ENCODE data around the gene ENTPD2.

ENTPD2 gene

DNA sequence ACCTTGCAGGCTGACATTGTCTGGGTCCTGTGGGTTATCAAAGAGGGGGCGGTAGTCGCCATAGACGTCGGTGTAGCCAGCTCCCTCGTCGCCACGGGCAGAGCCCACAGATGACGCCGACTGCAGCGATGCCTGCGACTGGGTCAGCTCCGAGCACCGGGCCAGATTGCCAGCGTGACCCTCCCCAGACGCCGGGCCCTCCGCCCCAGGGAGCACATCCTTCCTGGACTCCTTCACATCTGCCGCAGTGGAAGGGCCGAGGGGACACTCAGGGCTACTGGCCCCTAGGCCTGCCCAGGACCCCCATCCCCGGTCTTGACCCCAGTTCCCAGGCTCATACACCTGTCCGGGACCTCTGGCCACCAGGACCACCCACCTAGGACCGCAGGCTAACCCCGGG, 39.7 kb downstream of the ENTPD2 start:
- H3K27ac ChIP-seq (ENCODE audit: low read depth, low read length), result no peak overlapping the region
- no peak overlapping the region for H2AFZ ChIP-seq (ENCODE audit: low read depth, low read length, severe bottlenecking)
- no peaks in the 10 kb centered on the region for H3K36me3 ChIP-seq (ENCODE audit: low read length)
- no peak overlapping the region for H3K4me2 ChIP-seq (ENCODE audit: low read depth, low read length, poor library complexity, severe bottlenecking)
- no peaks in the 10 kb centered on the region for H3K9me2 ChIP-seq (replicated peaks; ENCODE audit: insufficient read depth, low read length)
- no peaks in the 10 kb centered on the region for H3K79me2 ChIP-seq (ENCODE audit: insufficient read depth, low read length)
- TF ChIP-seq, protein P1, sequence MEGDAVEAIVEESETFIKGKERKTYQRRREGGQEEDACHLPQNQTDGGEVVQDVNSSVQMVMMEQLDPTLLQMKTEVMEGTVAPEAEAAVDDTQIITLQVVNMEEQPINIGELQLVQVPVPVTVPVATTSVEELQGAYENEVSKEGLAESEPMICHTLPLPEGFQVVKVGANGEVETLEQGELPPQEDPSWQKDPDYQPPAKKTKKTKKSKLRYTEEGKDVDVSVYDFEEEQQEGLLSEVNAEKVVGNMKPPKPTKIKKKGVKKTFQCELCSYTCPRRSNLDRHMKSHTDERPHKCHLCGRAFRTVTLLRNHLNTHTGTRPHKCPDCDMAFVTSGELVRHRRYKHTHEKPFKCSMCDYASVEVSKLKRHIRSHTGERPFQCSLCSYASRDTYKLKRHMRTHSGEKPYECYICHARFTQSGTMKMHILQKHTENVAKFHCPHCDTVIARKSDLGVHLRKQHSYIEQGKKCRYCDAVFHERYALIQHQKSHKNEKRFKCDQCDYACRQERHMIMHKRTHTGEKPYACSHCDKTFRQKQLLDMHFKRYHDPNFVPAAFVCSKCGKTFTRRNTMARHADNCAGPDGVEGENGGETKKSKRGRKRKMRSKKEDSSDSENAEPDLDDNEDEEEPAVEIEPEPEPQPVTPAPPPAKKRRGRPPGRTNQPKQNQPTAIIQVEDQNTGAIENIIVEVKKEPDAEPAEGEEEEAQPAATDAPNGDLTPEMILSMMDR (IDR thresholded peaks at IDR 0.05; ENCODE audit: insufficient read depth, low read length, poor library complexity, severe bottlenecking), result no peak
- TF ChIP-seq EZH2phosphoT487 (conservative IDR thresholded peaks at IDR 0.05; ENCODE audit: low read length), result no peak
- no peaks in the 10 kb centered on the region for H4K20me1 ChIP-seq (ENCODE audit: low read depth, low read length)
- H3K4me3 ChIP-seq (ENCODE audit: insufficient read depth, low read length, poor library complexity, severe bottlenecking), result no peak overlapping the region
- H3F3A ChIP-seq (ENCODE audit: insufficient read depth), result no peaks in the 10 kb centered on the region
- no peaks in the 10 kb centered on the region for H3K9me3 ChIP-seq (ENCODE audit: insufficient read depth, low read length)
- H3K27me3 ChIP-seq (ENCODE audit: low read length), result no peaks in the 10 kb centered on the region
- no peak overlapping the region for H3K9ac ChIP-seq (ENCODE audit: low read length)

DNA sequence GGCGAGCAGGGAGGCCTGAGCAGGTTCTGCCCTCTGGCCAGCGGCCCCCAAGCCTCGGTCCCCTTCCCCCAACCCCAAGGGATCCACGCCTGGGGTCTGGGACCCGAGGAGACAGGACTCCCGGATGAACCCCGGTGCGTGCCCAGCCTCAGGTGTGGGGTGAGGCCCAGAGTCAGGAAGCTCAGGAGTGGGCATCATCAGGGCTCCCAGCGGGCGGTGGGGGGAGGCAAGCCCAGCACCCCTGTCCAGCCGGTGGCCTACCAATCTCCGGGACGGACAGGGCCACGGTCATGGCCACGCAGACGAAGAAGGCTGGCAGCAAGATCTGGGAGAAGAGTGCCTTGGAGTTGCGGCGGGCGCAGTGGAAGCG, 40.3 kb downstream of the ENTPD2 start:
- no peak overlapping the region for H3K9ac ChIP-seq (ENCODE audit: low read length)
- H3K4me3 ChIP-seq (ENCODE audit: insufficient read depth, low read length, poor library complexity, severe bottlenecking), result no peak overlapping the region
- no peaks in the 10 kb centered on the region for H3K9me2 ChIP-seq (replicated peaks; ENCODE audit: insufficient read depth, low read length)
- no peaks in the 10 kb centered on the region for H3K79me2 ChIP-seq (ENCODE audit: insufficient read depth, low read length)
- no peaks in the 10 kb centered on the region for H4K20me1 ChIP-seq (ENCODE audit: low read depth, low read length)
- no peak overlapping the region for H3K4me2 ChIP-seq (ENCODE audit: low read depth, low read length, poor library complexity, severe bottlenecking)
- TF ChIP-seq, protein P1 (IDR thresholded peaks at IDR 0.05; ENCODE audit: insufficient read depth, low read length, poor library complexity, severe bottlenecking), result no peak
- no peak for TF ChIP-seq EZH2phosphoT487 (conservative IDR thresholded peaks at IDR 0.05; ENCODE audit: low read length)
- H3K27me3 ChIP-seq (ENCODE audit: low read length), result no peaks in the 10 kb centered on the region
- H3K9me3 ChIP-seq (ENCODE audit: insufficient read depth, low read length), result no peaks in the 10 kb centered on the region
- H2AFZ ChIP-seq (ENCODE audit: low read depth, low read length, severe bottlenecking), result no peak overlapping the region
- H3K27ac ChIP-seq (ENCODE audit: low read depth, low read length), result no peak overlapping the region
- no peaks in the 10 kb centered on the region for H3F3A ChIP-seq (ENCODE audit: insufficient read depth)
- no peaks in the 10 kb centered on the region for H3K36me3 ChIP-seq (ENCODE audit: low read length)

DNA sequence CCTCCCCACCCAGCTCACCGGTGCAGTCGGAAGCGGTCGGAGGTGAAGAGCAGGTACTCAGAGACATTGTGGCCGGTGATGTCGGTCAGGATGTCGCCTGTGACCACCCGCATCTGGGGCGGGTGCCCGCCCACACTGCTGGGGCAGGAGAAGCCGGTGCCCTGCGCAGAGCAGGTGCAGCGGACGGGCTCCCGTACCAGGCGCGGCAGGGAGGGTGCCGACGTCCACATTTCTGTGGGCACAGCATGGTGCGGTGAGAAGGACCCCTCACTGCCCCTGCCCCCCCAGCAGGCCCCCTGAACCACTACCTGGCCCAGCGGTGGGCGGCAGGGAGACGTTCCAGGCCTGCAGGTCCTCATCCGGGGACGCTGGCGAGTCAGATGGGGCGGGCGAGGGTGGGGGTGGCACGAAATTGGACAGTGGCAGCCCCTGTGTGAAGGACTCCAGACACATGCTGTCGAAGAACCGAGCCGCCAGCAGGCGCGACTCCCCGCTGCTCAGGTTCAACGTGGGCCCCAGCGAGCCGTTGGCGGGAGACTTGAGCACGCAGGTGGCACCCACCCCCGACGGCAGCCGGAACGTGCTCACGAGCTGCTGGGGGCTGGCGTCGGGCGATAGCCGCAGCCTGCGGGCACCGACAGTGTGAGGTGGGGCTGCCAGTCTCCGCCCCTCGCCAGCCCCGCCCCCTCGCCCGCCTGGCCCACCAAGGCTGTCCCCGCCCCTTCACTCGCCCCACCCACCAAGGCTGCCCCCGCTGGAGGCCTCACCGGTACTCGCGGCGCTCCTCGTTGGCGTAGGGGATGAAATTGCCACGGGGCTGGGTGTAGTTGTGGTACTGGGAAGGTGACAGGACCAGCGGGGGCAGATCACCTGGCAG, 40.9 kb downstream of the ENTPD2 start:
- no peak overlapping the region for H2AFZ ChIP-seq (ENCODE audit: low read depth, low read length, severe bottlenecking)
- no peak overlapping the region for H3K4me3 ChIP-seq (ENCODE audit: insufficient read depth, low read length, poor library complexity, severe bottlenecking)
- H3K9me3 ChIP-seq (ENCODE audit: insufficient read depth, low read length), result no peaks in the 10 kb centered on the region
- H3K27me3 ChIP-seq (ENCODE audit: low read length), result no peaks in the 10 kb centered on the region
- H3K9me2 ChIP-seq (replicated peaks; ENCODE audit: insufficient read depth, low read length), result no peaks in the 10 kb centered on the region
- no peak overlapping the region for H3K27ac ChIP-seq (ENCODE audit: low read depth, low read length)
- no peaks in the 10 kb centered on the region for H3K36me3 ChIP-seq (ENCODE audit: low read length)
- no peak overlapping the region for H3K4me2 ChIP-seq (ENCODE audit: low read depth, low read length, poor library complexity, severe bottlenecking)
- no peak overlapping the region for H3K9ac ChIP-seq (ENCODE audit: low read length)
- H4K20me1 ChIP-seq (ENCODE audit: low read depth, low read length), result no peaks in the 10 kb centered on the region
- H3K79me2 ChIP-seq (ENCODE audit: insufficient read depth, low read length), result no peaks in the 10 kb centered on the region
- TF ChIP-seq, protein P1 (IDR thresholded peaks at IDR 0.05; ENCODE audit: insufficient read depth, low read length, poor library complexity, severe bottlenecking), result no peak
- no peak for TF ChIP-seq EZH2phosphoT487 (conservative IDR thresholded peaks at IDR 0.05; ENCODE audit: low read length)
- no peaks in the 10 kb centered on the region for H3F3A ChIP-seq (ENCODE audit: insufficient read depth)
